GM12873 (cell line): ENCODE data around the gene TLE4.

ENCODE experiments used
- TF ChIP-seq, protein P1 (sequence below): IDR thresholded peaks from 2 replicates; pipeline ENCODE4 v1.5.1; 2012; ENCODE audit warnings: low read depth, mild to moderate bottlenecking, moderate library complexity, low read length, control low read depth; ENCODE audit not compliant: insufficient read depth; ENCODE audit errors: missing control alignments

Gene TLE4

DNA sequence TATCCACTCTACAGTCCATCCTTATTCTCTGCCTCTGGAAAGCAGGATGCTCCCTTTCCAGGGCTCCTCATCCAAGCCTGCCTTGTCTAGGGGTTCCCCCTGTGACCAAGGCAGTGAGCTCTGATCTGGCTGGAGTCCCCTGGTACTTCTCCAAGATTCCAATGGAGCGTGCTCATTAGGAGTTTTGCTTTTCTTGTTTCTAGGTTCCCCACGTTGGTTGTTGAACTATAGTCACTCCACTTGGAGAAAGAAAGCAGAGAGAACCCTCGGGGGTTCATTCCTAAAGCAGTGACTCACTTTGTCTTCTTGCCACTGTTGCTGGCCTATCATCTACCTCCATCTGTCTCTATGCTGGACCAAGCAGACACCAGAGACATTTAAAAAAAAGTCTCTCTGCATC, 192.6 kb downstream of the TLE4 start:
- TF ChIP-seq, protein P1, sequence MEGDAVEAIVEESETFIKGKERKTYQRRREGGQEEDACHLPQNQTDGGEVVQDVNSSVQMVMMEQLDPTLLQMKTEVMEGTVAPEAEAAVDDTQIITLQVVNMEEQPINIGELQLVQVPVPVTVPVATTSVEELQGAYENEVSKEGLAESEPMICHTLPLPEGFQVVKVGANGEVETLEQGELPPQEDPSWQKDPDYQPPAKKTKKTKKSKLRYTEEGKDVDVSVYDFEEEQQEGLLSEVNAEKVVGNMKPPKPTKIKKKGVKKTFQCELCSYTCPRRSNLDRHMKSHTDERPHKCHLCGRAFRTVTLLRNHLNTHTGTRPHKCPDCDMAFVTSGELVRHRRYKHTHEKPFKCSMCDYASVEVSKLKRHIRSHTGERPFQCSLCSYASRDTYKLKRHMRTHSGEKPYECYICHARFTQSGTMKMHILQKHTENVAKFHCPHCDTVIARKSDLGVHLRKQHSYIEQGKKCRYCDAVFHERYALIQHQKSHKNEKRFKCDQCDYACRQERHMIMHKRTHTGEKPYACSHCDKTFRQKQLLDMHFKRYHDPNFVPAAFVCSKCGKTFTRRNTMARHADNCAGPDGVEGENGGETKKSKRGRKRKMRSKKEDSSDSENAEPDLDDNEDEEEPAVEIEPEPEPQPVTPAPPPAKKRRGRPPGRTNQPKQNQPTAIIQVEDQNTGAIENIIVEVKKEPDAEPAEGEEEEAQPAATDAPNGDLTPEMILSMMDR: no peak

DNA sequence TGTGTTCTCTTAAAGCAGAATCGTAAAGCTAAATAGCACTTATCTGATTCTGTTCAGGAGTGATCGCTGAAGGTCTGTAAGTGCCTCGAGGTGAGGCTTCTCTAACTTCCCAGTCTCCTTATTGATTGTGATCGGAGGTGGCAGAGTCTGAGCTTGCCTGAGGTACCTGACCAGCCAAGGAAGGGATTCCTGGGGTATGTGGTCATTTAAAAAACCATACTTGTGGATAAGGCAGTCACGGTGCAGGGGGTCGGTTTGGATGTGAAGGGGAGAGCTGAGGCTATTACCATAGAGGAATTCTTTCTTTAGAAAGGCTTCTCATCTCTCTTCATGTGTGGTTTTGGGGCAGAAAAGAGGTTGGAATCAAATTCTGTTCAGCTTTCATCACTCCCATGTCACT, 193.7 kb downstream of the TLE4 start:
- TF ChIP-seq, protein P1: no peak

DNA sequence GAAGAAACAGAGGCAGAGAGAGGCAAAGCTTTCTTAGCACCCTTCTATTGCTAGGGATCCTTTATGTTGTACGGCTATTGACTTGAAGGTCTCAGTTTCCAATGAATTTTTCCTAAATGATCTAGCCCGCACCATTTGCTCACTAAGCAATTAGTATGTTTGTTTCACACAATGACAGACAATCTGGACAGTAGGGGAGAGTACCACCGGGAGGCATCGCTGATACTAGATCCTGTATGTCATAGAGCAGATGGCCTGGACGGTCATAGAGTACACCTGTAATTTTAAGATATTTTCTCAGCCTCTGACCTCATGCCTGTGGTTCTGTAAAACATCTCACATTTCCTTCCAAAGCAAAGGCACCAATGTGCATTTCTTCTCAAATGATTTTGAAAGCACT, 194.3 kb downstream of the TLE4 start:
- TF ChIP-seq, protein P1: no peak

DNA sequence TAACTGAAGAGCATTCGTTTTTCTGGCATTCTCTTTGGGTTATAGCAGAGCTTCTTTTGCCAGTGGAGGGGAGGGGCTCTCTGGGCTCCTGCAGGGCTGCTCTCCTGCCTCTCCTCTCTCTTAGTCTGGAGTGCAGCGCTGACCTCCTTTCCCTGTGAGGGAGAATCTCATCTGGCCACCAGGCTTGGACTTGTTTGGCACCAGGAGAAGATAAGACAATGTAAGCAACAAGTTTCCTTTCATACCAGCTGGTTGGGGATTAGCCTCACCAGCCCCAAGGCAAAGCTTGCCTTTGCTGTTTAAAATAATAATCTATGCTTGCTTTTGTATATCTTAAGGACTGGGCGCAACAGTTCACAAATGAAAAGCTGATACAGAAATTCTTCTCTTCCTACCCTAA, 196.4 kb downstream of the TLE4 start:
- TF ChIP-seq, protein P1: no peak

DNA sequence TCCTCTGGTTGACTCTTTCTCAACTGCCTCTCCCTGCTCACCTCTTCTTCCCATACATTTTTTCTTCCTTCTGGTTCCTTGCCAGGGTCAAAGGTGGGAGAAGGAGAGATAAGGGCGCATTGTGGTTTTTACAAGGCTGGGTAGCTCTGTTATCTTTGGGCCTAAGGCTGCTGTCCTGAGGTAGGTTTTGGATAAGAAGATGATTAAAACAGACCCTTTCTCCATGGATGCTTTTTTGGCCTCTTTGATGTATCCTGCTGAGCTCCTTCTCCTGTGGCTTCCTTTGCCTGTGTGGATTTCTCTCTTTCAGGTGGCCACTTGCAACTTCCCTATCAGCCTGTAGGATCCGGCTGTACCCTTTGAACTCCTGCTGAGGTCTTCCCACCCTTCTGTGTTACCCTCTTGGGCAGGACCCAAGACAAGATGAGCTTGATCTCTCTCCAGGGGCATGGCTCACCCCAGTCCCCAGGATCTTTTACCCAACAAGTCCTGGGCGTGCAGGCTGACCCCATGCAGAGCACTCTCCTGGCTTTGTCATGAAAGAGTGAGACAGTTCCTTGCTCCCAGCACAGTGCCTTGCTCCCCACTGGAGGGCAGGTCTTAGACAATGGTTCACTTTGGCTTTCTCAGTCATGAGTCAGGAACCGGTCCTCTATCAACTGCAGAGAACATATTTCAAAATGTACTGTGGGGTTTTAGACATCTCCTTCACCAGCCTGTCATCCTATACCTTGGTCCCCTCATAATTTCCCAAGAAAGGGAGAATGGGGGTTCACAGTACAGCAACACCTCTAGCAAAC, 197.9 kb downstream of the TLE4 start:
- TF ChIP-seq, protein P1: no peak

DNA sequence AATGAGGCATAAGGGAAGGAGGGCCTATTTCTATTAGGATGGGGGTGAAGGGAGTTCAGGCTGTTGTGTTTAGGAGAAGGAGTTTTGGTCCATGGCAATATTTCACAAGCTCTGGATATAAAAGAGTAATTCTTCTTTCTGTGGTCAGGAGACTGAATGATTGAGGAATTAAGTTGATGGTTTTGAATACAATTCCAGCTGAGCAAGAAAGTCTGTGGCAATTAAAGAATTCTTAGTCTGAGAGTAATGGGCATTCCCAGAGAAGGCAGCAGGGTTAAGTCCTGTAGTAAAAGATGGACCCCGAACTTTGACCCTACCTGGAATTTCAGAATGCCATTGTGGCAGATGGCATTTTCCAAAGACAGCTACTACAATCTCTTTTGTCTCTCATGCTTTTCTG, 202.6 kb downstream of the TLE4 start:
- TF ChIP-seq, protein P1: no peak
